D721Med (cell line): ENCODE results near the gene JUP.
"Not testable (repeated sequence)": the region's sequence is repeated elsewhere in the genome, so short reads cannot be mapped to it uniquely, and the experiment has no call there.

ENCODE experiments used
- DNase-seq: peaks from one replicate; pipeline ENCODE4 v3.0.0; 2011; ENCODE audit warnings: low spot score; ENCODE audit not compliant: insufficient read length
- FAIRE-seq: peaks from 2 replicates; lab custom pipeline; 2011; peaks lifted over from hg19 to GRCh38; lab: Jason Lieb, UNC
- CTCF ChIP-seq: IDR thresholded peaks from 2 replicates; pipeline ENCODE4 v1.5.1; 2012; ENCODE audit warnings: mild to moderate bottlenecking, control low read depth; ENCODE audit not compliant: insufficient read depth; ENCODE audit errors: missing control alignments

Gene JUP

GRCh38 chr17:41784207-41784744 lies 2.2 kb downstream of the JUP start:
- DNase-seq (peak; percentile 55), FAIRE-seq (no peak)
- TF ChIP-seq CTCF, result no peak

DNA sequence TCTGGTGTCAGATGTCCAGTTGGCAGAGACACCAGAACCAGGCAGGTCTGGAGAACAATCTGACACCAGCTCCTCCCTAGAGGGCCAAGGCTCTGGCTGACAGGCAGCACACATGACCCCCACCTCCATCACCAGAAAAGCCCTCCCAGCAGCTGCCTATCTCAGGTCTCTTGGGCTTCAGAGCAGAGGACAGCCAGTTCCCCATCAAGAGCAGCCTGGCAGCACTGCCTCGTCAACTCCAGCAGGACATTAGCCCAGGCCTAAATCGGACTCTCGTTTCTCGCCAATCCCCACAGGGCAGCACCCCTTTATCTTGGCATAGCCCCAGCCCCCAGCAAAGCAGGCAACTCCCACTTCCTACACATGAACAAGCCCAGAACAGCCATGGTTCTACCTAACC lies 4.4 kb downstream of the JUP start:
- DNase-seq (no peak), FAIRE-seq (no peak)
- no peak for TF ChIP-seq CTCF

DNA sequence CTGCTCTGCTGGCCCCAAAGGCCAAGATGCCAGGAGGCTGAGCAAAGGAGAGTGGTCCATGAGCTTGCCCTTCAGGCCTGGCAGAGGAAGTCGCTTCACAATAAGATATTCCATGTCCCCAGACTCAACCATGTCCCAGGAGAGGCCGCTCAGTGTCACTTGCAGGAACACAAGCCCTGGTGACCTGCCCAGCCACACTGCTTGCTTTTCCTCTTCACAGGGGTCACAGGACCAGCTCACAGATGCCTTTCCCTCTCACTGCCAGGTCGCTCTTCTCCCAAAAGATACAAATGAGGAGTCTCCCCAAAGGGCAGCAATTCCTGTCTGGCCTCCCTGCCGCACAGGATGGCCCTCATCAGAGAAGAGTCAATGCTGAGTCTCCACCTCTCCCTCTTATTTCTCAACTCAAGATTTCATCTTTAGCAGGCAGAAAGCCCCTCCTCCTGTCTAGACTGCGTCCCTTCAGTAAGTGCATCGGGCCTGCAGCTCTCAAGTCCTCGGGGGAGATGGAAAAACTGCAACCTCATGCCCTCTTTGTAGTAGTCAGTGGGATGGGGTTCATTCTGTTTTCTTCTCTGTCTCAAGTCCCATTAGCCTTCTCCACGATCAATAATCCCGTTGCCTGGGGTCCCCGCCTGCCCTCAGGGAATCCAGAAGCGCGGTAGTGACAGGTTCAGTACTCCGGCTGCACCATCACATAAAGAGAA lies 5.0 kb downstream of the JUP start:
- FAIRE-seq (no peak), DNase-seq (no peak)
- TF ChIP-seq CTCF, result no peak

DNA sequence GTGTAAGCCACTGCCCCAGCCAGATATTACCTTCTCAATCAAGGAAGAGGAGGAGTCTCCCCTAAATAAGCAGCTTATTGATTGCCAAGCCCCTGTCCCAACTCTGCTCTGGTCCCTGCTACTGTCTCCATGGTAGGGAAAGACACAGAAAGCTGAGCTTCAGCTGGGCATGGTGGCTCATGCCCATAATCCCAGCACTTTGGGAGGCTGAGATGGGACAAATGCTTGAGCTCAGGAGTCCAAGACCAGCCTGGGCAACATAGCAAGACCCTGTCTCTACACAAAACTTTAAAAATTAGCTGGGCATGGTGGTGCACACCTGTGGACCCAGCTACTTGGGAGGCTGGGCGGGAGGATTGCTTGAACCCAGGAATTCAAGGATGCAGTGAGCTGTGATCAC lies 6.6 kb downstream of the JUP start:
- no peak for TF ChIP-seq CTCF
- no peak for FAIRE-seq

GRCh38 chr17:41777574-41778188 lies 8.8 kb downstream of the JUP start:
- DNase-seq (no peak), FAIRE-seq (no peak)
- no peak for TF ChIP-seq CTCF

More for the DNA sequence above, 6.6 kb downstream of the JUP start:
- DNase-seq, result no peak

DNA sequence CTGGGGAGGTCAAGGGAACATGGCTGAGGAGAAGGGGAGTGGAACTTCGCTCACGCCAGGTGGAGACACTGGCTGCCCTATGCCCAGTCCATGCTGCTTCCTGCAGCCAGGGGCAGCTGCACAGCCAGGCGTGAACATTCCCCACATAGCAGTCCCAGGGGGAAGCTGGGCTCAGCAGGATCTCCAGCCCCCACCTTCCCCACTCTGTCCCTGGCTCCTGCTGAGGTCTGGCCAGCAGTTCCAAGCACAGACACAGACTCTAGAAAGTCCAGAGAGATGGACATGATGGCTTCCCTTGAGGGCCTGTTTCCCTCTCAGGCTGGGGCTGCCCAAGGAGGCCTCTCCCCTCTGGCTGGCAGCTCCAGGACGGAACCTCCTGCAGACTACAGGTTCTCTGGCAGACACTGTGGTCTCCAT lies 9.3 kb downstream of the JUP start:
- DNase-seq, result no peak
- TF ChIP-seq CTCF, result no peak
- no peak for FAIRE-seq

DNA sequence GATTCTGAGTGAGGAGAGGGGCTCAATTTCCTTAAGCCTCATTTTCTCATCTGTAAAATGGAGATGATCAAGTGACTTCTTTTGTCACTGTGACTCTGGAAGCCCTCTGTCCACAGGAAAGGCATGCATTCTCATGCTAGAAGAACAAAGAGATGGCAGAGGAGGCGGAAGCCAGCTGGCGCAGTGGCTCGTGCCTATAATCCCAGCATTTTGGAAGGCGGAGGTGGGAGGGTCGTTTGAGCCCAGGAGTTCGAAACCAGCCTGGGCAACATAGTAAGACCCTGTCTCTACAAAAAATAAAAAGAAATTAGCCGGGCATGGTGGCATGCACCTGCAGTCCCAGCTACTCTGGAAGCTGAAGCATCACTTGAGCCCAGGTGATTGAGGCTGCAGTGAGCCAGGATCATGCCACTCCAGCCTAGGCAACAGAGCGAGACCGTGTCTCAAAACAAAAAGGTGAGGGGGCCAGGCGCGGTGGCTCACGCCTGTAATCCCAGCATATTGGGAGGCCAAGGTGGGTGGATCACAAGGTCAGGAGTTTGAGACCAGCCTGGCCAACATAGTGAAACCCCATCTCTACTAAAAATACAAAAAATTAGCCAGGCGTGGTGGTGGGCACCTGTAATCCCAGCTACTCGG lies 10.1 kb downstream of the JUP start:
- DNase-seq, FAIRE-seq: not testable (repeated sequence)
